ENCODE measurements around the gene PBXIP1.

- TF ChIP-seq POLR2A (IDR thresholded peaks at IDR 0.05) (no peak), CTCF (IDR thresholded peaks at IDR 0.05) (no peak), POLR2AphosphoS5 (IDR thresholded peaks at IDR 0.05) (no peak)
Measured at GRCh38 chr1:154960446-154961136, 4.7 kb upstream of the PBXIP1 start.
